GM12872 (cell line): Measurements from ENCODE around the gene WDR5B.

ENCODE experiments used
- TF ChIP-seq, protein P1 (sequence below): IDR thresholded peaks from 3 replicates; pipeline ENCODE4 v1.5.1; 2011; ENCODE audit warnings: low read depth, mild to moderate bottlenecking, low read length, moderate library complexity; ENCODE audit not compliant: insufficient read depth

WDR5B gene

DNA sequence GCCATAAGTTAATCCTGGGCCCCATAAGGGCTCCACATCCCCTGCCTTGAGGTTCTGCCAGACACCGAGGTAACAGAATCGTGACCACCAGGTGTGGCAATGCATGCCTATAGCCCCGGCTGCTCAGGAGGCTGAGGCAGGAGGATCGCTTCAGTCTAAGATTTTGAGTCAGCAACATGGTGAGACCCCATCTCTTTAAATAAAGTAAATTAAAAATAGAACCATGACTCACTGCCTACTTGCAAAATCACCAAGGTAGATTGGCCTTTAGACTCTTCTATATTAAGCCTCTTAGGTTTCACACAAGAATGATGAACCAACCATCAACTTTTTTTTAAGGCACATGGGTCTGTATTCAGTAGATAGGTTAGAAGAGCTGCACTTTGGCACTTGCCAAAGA is 9.7 kb downstream of the WDR5B start:
- TF ChIP-seq, protein P1, sequence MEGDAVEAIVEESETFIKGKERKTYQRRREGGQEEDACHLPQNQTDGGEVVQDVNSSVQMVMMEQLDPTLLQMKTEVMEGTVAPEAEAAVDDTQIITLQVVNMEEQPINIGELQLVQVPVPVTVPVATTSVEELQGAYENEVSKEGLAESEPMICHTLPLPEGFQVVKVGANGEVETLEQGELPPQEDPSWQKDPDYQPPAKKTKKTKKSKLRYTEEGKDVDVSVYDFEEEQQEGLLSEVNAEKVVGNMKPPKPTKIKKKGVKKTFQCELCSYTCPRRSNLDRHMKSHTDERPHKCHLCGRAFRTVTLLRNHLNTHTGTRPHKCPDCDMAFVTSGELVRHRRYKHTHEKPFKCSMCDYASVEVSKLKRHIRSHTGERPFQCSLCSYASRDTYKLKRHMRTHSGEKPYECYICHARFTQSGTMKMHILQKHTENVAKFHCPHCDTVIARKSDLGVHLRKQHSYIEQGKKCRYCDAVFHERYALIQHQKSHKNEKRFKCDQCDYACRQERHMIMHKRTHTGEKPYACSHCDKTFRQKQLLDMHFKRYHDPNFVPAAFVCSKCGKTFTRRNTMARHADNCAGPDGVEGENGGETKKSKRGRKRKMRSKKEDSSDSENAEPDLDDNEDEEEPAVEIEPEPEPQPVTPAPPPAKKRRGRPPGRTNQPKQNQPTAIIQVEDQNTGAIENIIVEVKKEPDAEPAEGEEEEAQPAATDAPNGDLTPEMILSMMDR: no peak

DNA sequence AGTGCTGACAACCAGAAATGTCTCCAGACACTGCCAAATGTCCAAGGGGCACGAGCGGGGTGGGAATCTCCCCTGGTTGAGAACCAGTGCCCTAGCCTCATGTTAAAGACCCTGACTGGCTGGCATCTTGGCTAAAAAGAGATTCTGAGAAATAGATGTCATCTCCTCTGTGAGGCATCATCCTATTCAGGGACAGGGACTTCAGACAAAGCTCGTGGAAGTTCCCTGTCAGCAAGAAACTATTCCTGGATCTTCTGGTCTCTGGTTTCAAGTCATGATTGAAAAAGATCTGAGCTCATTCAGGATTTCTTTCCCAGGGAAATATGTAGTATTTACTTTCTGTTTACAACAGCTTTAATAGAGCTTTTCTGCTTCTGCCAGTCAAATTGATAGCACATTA is 10.8 kb downstream of the WDR5B start:
- TF ChIP-seq, protein P1: no peak

DNA sequence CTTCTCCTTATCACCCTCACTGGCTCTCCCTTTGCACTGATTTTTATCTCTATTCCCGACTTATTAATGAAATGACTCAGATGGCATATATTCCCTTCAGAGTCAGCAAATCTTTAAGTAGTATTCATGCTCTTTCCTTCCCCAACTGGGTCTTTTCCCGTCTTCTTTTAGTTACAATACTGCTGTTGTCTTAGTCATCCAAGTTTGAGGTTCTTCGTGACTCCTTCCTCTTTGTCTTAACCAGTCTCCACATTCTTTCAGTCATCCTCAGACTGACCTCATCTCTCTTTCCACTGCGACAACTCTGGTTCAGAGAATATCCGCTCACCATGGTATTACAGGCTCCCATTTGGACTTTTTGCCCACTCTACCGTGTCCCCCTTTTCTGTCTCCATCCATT is 12.4 kb downstream of the WDR5B start:
- TF ChIP-seq, protein P1: no peak

DNA sequence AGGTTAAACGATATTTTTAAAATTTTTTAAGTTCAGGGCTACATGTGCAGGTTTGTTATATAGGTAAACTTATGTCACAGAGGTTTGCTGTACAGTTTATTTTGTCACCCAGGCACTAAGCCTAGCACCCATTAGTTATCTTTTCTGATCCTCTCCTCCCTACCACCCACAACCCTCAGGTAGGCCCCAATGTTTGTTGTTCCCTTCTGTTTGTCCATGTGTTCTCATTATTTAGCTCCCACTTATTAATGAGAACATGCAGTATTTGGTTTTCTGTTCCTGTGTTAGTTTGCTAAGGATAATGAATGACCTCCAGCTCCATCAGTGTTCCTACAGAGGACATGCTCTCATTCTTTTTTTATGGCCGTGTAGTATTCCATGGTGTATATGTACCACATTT is 16.9 kb downstream of the WDR5B start:
- TF ChIP-seq, protein P1: no peak

DNA sequence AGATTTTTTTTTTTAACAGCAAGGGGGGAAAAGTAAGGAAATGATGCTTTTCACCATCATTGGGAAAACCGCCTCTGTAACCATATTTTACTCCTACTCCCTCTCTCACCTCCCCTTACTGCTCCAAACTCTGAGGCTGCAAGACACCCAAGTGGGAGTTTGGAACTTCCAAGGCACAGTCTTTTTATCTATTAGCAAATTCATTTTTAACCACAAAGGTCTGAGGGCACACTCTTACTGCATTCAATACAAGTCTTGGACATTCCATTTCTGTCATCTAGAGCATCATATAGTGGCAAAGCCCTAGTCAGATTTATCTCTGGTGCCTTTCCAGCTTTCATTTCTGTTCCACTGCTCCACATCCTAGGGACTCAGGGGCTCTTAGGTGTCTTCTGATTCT is 18.7 kb downstream of the WDR5B start:
- TF ChIP-seq, protein P1: no peak

DNA sequence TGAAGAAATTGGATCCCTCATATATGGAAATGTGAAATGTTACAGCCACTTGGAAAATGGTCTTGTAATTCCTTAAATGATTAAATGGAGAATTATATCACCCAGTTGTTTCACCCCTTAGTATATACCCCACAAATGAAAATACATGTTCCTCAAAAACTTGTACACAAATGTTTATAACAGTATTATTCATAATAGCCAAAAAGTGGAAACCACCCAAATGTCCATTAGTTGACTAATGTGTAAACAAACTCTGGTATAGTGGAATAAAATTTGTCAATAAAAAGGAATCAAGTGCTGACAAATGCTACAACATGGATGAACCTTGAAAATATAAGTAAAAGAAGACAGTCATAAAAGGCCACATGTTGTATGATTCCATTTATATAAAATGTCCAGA is 19.4 kb downstream of the WDR5B start:
- TF ChIP-seq, protein P1: no peak

DNA sequence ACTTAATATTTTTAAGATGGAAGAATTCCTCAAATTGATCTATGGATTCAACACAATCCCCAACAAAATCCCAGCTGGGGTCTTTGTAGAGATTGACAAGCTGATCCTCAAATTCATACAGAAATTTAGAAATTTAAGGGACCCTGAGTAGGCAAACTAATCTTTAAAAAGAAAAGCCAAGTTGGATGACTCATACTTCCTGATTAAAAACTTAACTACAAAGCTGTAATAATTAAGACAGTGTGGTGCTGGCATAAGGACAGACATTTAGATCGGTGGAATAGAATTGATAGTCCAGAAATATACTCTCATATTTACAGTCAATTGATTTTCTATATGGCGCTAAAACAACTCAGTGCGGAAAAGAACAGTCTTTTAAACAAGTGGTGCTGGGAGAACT is 20.3 kb downstream of the WDR5B start:
- TF ChIP-seq, protein P1: no peak

DNA sequence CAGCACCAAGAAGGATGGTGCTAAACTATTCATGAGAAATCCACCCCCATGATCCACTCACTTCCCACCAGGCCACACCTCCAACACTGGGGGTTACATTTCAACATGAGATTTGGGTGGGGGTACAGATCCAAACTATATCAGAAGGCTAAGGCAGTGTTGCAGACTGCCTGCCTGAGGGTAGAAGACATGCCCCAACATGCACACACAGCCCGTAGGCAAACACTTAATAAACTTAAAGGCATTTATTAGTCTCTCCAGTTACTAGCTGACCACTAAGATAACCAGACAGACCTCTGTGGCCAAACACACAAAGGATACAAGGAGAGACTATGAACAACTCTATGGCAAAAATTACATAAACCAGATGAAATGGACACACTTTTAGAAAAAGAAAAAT is 21.7 kb downstream of the WDR5B start:
- TF ChIP-seq, protein P1: no peak
